Activated CD4-positive, alpha-beta memory T cell treated with anti-CD3 and anti-CD28 coated beads, Interleukin-2, amount 10 ng/mL, durations not matched to agents 7 days and 5 days (primary cell): ENCODE measurements around the gene KLRC3. TPM values are rescaled to one million over a fixed set of nuclear protein-coding genes. Genes with fewer than 3 reads are reported as not detected.

Experiments
- CTCF ChIA-PET: fragments of 350-600 bp; sonication (Branson Sonifier 250); formaldehyde crosslinking; loops from one replicate; lab custom pipeline; 2021; ENCODE audit warnings: antibody characterized with exemption, inconsistent platforms; lab: Charles Lee
- POLR2A ChIA-PET: fragments of 350-600 bp; sonication (Branson Sonifier 250); formaldehyde crosslinking; loops from one replicate; lab custom pipeline; 2021; ENCODE audit warnings: antibody characterized with exemption; lab: Charles Lee
- DNase-seq: peaks from one replicate; pipeline ENCODE4 v3.0.0-alpha.2; 2020
- H3K27ac Mint-ChIP-seq: one replicate; pipeline ENCODE4 v1.8.0; 2021; ENCODE audit warnings: mild to moderate bottlenecking, mixed read lengths
- H3K27me3 Mint-ChIP-seq: one replicate; pipeline ENCODE4 v1.8.0; 2021; ENCODE audit warnings: mixed read lengths
- H3K36me3 Mint-ChIP-seq: one replicate; pipeline ENCODE4 v1.8.0; 2021; ENCODE audit warnings: low read depth, mixed read lengths
- H3K4me1 Mint-ChIP-seq: one replicate; pipeline ENCODE4 v1.8.0; 2021; ENCODE audit warnings: mixed read lengths
- H3K4me3 Mint-ChIP-seq: one replicate; pipeline ENCODE4 v1.8.0; 2021; ENCODE audit warnings: mild to moderate bottlenecking, mixed read lengths
- H3K9me3 Mint-ChIP-seq: one replicate; pipeline ENCODE4 v1.8.0; 2021; ENCODE audit warnings: mixed read lengths
- total RNA-seq, 2 experiments: library from RNA; stranded (reverse); gene quantifications; one replicate each; pipeline ENCODE4 v1.2.3, GENCODE V29; 2021

Gene KLRC3
- total RNA-seq, 2 experiments from 2014 or later = not detected

DNA sequence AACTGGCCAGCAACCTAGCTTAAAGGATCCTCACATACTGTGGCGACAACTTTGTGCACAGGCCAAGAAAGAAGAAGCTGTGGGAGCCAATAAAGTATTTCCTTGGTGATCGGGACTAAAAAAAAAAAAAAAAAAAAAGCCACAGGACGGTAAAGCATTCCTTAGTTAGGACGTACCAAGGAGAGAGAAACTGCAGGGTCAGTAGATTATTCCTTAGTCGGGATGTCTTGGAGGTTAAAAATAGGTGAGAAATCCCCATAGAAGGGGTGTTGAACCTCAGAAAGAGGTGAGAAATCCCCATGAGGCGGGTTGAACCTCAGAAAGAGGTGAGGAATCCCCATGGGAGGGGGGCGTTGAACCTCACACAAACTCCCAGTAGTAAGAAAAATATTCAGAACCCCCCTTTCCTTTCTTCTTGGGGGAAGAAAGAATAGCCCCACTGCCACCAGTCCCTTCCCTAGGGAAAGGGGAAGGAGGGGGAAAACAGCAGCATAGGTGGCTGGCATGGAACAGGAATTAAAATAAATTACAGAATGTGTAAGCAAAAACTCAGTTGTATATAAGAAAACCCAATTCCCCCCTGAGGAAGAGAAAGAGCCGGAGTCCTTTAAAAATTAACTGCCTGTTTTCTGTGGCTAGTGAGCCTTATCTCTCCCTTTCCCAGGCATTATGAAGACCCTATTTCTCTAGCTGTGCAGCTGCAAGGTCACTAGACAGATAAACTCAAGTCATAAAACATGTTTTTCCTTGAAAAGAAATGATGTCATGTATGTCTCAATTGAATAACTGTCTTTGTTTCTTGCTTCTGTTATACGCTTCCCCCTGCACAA lies 57.4 kb downstream of the KLRC3 start:
- Mint-ChIP-seq H3K36me3 (peaks cover 2% of the 10 kb centered on the region), H3K9me3 (peaks cover 2% of the 10 kb centered on the region), H3K27me3 (peaks cover 35% of the 10 kb centered on the region), H3K4me1 (no peaks in the 10 kb centered on the region), H3K27ac (no peak overlapping the region), H3K4me3 (no peak overlapping the region)
- POLR2A ChIA-PET = no interaction called here
- CTCF ChIA-PET = interaction anchor here (0.7 kb wide), 1 partner anchor 304 kb away, joined by 3 read pairs; no protein-coding TSS in a partner anchor
- DNase-seq = no peak

DNA sequence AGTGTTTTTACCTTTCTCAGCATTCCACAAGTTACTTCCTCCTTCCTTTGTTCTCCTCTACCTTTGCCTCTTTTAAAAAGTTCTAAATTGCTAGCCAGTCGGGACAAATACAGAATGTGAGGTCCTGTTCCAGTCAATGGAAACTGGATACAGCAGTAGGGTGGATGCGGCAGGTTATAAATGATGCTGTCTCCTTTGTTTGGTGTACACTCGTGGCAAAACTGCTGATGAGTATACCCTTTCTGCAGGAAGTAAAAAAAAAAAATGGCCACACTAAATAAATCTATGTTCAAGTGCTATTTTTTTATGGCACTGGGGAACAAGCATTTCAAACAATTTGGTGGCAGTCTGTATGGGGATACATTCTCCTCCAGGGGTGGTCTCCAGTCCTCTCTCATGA lies 58.1 kb downstream of the KLRC3 start:
- Mint-ChIP-seq H3K27me3 (peaks cover 29% of the 10 kb centered on the region), H3K36me3 (no peaks in the 10 kb centered on the region), H3K9me3 (no peaks in the 10 kb centered on the region), H3K4me3 (no peak overlapping the region), H3K4me1 (no peaks in the 10 kb centered on the region), H3K27ac (no peak overlapping the region)
- DNase-seq = no peak
- ChIA-PET CTCF (interaction anchor here (0.7 kb wide), 1 partner anchor 303 kb away, joined by 3 read pairs; no protein-coding TSS in a partner anchor), POLR2A (no interaction called here)

Other genes with a start within 250 kb of the KLRC3 start
- not detected for gene OLR1, start 248.5 kb downstream of the KLRC3 start, total RNA-seq
- not detected for gene TMEM52B, start 241.6 kb downstream of the KLRC3 start, total RNA-seq
- gene GABARAPL1, start 207.7 kb downstream of the KLRC3 start, total RNA-seq = 10 to 100 TPM; 13.1 to 14.0 TPM
- 1 to 10 TPM in 1 of 2 experiments, under 1 TPM in 1; 0.65 to 1.1 TPM for gene KLRD1, start 112.7 kb downstream of the KLRC3 start, total RNA-seq
- under 1 TPM; 0.43 to 0.93 TPM for gene KLRK1, start 30.6 kb downstream of the KLRC3 start, total RNA-seq
- not detected for gene KLRC4, start 10.8 kb downstream of the KLRC3 start, total RNA-seq
- not detected for gene KLRC2, start 15.4 kb upstream of the KLRC3 start, total RNA-seq
- gene KLRC1, start 32.8 kb upstream of the KLRC3 start, total RNA-seq = not detected
- gene EIF2S3B, start 85.3 kb upstream of the KLRC3 start, total RNA-seq = 1 to 10 TPM; 1.4 to 1.6 TPM
- gene MAGOHB, start 193.0 kb upstream of the KLRC3 start, total RNA-seq = 10 to 100 TPM; 38.4 to 39.0 TPM